Central memory CD8-positive, alpha-beta T cell (primary cell): Measurements from ENCODE around the gene ATG4B.
"Not testable (repeated sequence)": the region's sequence is repeated elsewhere in the genome, so short reads cannot be mapped to it uniquely, and the experiment has no call there.

Experiments used
- ATAC-seq: fragments of 150-1000 bp; cut with Tn5 transposase; replicated peaks from 2 replicates; pipeline ENCODE4 v1.10.0; 2022; ENCODE audit warnings: mild to moderate bottlenecking, moderate FRiP score, moderate number of reproducible peaks; ENCODE audit not compliant: poor library complexity, severe bottlenecking; ENCODE audit errors: extremely low read depth
- DNase-seq, 2 donors: peaks; one replicate each; pipeline ENCODE4 v3.0.0; 2021; ENCODE audit warnings: low spot score in 2 of 2
- H3K27ac Mint-ChIP-seq: one replicate; pipeline ENCODE4 v1.8.0; 2022; ENCODE audit warnings: low read depth, mild to moderate bottlenecking, moderate library complexity, mixed read lengths
- H3K27me3 Mint-ChIP-seq: one replicate; pipeline ENCODE4 v1.8.0; 2022; ENCODE audit warnings: mixed read lengths
- H3K36me3 Mint-ChIP-seq: one replicate; pipeline ENCODE4 v1.8.0; 2022; ENCODE audit warnings: mild to moderate bottlenecking, moderate library complexity, mixed read lengths; ENCODE audit not compliant: insufficient read depth
- H3K4me1 Mint-ChIP-seq: one replicate; pipeline ENCODE4 v1.8.0; 2022; ENCODE audit warnings: mixed read lengths
- H3K4me3 Mint-ChIP-seq: one replicate; pipeline ENCODE4 v1.8.0; 2022; ENCODE audit warnings: mild to moderate bottlenecking, moderate library complexity, mixed read lengths
- H3K9me3 Mint-ChIP-seq: one replicate; pipeline ENCODE4 v1.8.0; 2022; ENCODE audit warnings: mixed read lengths

ATG4B gene

DNA sequence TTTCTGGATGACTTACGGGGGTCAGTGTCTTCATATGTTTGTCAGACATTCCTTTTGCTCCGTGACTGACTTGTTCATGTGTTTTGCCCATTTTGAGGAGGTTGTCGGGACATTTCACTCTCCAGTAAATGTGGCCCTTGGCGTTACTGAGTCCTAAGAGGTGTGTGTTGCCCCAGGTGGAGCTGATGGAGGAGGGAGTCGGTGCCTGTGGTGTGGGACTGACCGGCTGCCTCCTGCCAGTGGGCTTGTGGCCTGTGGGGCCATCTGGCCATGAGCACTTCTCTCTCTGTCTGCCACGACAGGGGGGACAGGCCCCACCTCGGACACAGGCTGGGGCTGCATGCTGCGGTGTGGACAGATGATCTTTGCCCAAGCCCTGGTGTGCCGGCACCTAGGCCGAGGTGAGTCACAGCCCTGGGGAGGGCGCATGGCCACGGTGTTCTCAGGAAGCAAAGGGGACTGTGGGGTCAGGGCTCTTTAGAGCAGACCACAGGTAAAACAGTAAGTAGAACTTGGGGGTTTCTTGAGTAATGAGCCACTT lies 15.8 kb downstream of the ATG4B start:
- no peak for ATAC-seq
- no peaks in the 10 kb centered on the region for H3K27me3 Mint-ChIP-seq
- no peaks in the 10 kb centered on the region for H3K9me3 Mint-ChIP-seq
- peaks cover 6% of the 10 kb centered on the region for H3K4me1 Mint-ChIP-seq
- DNase-seq = no peak
- H3K4me3 Mint-ChIP-seq = no peak overlapping the region
- peaks cover 40% of the 10 kb centered on the region for H3K36me3 Mint-ChIP-seq
- H3K27ac Mint-ChIP-seq = peak overlapping the region; percentile 61

DNA sequence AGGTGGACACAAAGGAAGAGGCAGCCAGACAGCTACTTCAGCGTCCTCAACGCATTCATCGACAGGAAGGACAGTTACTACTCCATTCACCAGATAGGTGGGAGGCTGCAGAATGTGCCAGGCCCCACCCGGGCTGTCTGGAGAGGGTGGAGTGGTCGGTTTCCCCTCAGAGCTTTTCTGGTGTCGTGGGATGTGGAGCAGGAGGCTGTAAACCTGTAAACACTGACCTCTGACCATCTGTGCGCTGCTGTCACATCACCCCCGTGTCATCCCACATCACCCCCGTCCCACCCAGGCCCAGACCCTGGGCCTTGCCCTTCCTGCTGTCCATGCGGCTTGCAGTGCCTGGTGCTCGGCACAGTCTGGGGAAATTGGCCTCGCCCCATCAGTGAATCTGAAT lies 17.1 kb downstream of the ATG4B start:
- H3K27me3 Mint-ChIP-seq = no peaks in the 10 kb centered on the region
- ATAC-seq = no peak
- H3K36me3 Mint-ChIP-seq = peaks cover 45% of the 10 kb centered on the region
- H3K4me1 Mint-ChIP-seq = no peaks in the 10 kb centered on the region
- no peak for DNase-seq
- no peak overlapping the region for H3K4me3 Mint-ChIP-seq
- H3K9me3 Mint-ChIP-seq = no peaks in the 10 kb centered on the region
- H3K27ac Mint-ChIP-seq = peak overlapping the region; percentile 62

DNA sequence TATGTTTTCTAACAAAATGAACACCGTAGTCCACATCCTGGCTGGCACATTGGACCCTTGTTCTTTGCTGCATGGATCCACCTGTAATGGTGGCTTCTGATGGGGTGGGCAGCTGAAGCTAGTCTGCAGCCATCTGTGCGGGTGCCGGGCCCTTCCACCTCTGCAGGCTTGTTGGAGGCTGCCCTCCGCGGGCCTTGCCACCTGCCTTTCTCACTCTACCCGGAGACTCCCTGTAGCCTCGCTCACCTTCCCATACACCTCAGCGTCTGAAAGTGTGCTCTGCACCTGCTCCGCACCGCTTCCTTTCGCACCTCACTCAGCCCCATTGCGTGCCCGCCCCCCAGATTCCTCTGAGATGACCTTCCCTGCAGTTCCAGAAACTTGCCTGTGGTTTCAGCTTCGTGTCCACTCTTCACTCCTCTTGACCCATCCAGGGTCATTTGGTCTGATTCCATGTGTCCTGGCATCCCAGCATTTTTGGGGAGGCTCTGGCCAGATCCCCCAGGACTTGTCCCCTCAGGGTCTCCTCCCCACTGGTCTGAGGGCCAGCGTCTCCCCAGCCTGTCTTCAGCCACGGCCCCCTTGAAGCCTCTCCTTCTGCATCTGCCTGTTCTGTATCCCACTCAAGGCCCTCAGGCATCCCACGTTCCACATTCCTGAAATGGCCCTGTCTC lies 18.2 kb downstream of the ATG4B start:
- ATAC-seq (no peak), DNase-seq (no peak)
- no peak overlapping the region for H3K4me3 Mint-ChIP-seq
- no peaks in the 10 kb centered on the region for H3K9me3 Mint-ChIP-seq
- H3K27me3 Mint-ChIP-seq = no peaks in the 10 kb centered on the region
- H3K36me3 Mint-ChIP-seq = peaks cover 54% of the 10 kb centered on the region
- peak overlapping the region; percentile 62 for H3K27ac Mint-ChIP-seq
- H3K4me1 Mint-ChIP-seq = no peaks in the 10 kb centered on the region

DNA sequence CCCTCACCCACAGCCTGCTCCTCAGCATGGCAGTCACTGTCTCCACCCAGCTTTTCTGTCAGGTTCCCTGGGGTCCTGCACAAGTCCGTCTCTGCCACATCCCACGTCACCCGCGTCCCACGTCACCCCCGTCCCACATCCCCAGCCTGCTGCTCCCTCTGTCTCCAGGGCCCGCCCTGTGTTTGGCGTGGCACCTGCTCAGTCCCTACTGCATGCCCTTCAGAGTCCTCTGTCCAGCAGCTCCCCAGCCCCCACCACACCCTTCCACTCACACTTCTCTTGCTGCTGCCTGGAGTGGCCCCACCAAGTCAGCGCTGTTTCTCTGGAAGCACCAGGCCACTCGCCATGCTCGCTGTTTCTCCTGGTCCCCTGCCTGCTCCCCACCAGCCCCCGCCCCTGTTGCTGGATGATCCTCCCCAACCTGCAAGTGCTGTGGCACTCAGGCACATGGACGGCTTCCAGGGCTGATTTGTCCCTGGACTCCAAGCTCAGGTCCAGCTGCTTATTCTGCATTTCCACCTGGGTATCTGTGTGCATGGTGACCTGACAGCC lies 18.8 kb downstream of the ATG4B start:
- no peaks in the 10 kb centered on the region for H3K27me3 Mint-ChIP-seq
- no peaks in the 10 kb centered on the region for H3K4me1 Mint-ChIP-seq
- H3K27ac Mint-ChIP-seq = no peak overlapping the region
- H3K9me3 Mint-ChIP-seq = no peaks in the 10 kb centered on the region
- DNase-seq (no peak), ATAC-seq (no peak)
- peaks cover 54% of the 10 kb centered on the region for H3K36me3 Mint-ChIP-seq
- H3K4me3 Mint-ChIP-seq = no peak overlapping the region

DNA sequence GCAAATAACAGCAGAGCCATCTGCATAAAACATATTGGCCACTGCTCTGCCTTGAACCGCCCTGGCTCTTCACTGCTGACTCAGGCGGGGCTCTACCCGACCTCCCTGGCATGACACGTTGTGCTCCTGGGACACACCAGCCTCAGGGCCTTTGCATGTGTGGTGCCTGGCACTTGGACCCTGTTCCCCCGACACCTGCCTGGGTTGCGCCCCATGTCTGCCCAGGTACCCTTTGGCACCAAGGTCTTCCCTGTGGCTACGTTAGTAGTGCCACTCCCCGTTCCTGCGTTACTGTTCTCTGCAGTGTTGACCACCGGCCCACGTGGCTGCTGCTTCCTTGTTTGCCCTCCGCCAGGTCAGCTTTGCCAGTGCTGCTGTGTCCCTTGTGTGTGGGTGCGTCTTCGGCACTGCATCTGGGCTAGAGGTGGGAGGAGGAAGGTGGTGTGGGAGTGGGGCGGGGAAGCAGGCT lies 20.3 kb downstream of the ATG4B start:
- H3K36me3 Mint-ChIP-seq = peaks cover 52% of the 10 kb centered on the region
- no peak for DNase-seq
- H3K4me1 Mint-ChIP-seq = no peaks in the 10 kb centered on the region
- no peak overlapping the region for H3K4me3 Mint-ChIP-seq
- H3K9me3 Mint-ChIP-seq = no peaks in the 10 kb centered on the region
- H3K27ac Mint-ChIP-seq = peak overlapping the region; percentile 56
- H3K27me3 Mint-ChIP-seq = no peaks in the 10 kb centered on the region
- ATAC-seq = no peak

DNA sequence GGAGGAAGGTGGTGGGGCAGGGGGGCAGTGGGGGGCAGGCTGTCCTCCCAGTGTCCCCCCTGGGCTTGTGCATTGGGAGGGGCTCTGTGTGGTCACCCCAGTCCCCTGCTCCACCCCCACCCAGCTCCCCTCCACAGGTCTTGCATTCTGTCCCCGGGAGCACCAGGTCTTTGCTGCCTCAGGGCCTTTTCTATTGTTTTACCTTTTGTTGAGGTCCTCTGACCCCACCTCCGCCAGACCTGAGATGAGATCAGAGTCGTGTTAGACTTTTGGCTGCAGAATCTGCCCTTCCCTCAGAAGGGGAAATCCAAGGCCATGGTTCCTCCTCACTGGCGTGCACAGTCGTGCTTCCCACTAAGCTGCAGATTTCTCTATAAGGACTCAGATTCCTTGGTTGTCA lies 20.8 kb downstream of the ATG4B start:
- Mint-ChIP-seq H3K4me1 (no peaks in the 10 kb centered on the region), H3K27me3 (no peaks in the 10 kb centered on the region), H3K27ac (no peak overlapping the region), H3K36me3 (peaks cover 52% of the 10 kb centered on the region), H3K4me3 (no peak overlapping the region), H3K9me3 (no peaks in the 10 kb centered on the region)
- ATAC-seq = no peak
- DNase-seq = no peak

DNA sequence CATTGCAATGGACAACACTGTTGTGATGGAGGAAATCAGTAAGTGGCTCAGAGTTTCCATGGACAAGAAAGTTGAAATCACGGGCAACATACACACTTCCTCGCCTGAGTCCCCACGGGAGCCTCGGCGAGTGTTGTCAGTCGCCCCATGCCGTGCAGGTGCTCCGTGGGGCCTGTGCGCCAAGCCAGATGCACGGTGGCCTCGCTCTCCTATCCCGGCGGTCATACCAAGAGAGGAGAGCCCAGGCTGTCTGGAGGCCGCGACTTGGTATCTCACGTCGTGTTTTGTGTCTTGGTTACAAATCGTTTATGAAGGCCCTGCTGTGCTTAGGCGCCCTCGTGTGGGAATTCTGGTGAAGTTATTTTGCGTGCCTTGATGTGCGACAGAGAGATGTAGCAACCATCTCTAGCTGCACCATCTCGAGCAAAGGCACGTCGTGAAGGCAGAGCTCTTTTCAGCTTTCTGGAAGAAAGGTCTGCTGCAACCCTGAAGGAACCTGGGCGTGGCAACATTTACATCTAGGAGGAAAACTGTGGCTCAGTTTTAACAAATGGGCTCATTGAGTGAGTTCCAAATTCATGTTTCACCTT lies 21.8 kb downstream of the ATG4B start:
- H3K36me3 Mint-ChIP-seq = peaks cover 44% of the 10 kb centered on the region
- DNase-seq = no peak
- no peak for ATAC-seq

DNA sequence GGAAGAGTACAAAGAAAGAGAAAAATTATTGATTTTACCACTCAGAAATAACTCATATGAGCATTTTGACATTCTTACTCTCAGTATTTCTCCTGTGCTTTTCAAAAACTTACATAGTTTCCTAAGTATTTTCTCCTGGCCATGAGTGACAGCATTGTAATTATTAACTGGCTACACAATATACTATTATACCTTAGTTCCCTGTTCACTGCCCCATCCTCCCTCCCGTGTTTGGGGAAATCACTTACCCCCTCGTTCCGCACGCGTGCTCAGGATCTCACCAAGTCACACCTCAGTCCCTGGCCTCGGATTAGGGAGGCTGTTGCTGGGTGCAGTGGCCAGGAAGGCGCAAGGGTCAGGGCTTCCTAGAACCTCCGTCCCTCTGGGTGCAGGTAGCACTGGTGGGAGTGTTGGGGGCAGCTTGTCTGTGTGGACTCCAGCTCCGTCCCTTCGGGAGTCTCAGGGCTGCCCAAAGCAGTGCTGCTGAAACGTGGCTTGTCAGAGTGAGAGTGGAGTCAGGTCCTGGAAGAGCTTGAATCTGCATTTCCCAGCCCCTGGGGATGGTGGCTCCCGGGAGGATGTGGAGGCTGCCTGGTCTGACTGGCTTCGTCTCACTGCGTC lies 23.2 kb downstream of the ATG4B start:
- H3K27ac Mint-ChIP-seq = no peak overlapping the region
- H3K4me3 Mint-ChIP-seq = no peak overlapping the region

More for the DNA sequence above, 21.8 kb downstream of the ATG4B start:
- Mint-ChIP-seq H3K4me3 (no peak overlapping the region), H3K4me1 (no peaks in the 10 kb centered on the region), H3K27me3 (no peaks in the 10 kb centered on the region), H3K9me3 (no peaks in the 10 kb centered on the region), H3K27ac (no peak overlapping the region)

DNA sequence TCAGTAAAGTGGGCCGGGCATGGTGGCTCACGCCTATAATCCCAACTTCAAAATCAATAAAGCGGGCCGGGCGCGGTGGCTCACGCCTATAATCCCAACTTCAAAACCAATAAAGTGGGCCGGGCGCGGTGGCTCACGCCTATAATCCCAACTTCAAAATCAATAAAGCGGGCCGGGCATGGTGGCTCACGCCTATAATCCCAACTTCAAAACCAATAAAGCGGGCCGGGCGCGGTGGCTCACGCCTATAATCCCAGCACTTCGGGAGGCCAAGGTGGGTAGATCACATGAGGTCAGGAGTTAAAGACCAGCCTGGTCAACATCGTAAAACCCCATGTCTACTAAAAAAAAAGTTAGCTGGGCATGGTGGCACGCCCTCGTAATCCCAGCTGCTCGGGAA lies 25.2 kb downstream of the ATG4B start:
- not testable (repeated sequence) for H3K27ac Mint-ChIP-seq, H3K9me3 Mint-ChIP-seq, H3K4me1 Mint-ChIP-seq, DNase-seq, ATAC-seq, H3K4me3 Mint-ChIP-seq, H3K27me3 Mint-ChIP-seq
- peaks cover 30% of the 10 kb centered on the region for H3K36me3 Mint-ChIP-seq

More for the DNA sequence above, 23.2 kb downstream of the ATG4B start:
- peaks cover 33% of the 10 kb centered on the region for H3K36me3 Mint-ChIP-seq
- H3K4me1 Mint-ChIP-seq = no peaks in the 10 kb centered on the region
- DNase-seq (no peak), ATAC-seq (no peak)
- H3K9me3 Mint-ChIP-seq = no peaks in the 10 kb centered on the region
- H3K27me3 Mint-ChIP-seq = no peaks in the 10 kb centered on the region

DNA sequence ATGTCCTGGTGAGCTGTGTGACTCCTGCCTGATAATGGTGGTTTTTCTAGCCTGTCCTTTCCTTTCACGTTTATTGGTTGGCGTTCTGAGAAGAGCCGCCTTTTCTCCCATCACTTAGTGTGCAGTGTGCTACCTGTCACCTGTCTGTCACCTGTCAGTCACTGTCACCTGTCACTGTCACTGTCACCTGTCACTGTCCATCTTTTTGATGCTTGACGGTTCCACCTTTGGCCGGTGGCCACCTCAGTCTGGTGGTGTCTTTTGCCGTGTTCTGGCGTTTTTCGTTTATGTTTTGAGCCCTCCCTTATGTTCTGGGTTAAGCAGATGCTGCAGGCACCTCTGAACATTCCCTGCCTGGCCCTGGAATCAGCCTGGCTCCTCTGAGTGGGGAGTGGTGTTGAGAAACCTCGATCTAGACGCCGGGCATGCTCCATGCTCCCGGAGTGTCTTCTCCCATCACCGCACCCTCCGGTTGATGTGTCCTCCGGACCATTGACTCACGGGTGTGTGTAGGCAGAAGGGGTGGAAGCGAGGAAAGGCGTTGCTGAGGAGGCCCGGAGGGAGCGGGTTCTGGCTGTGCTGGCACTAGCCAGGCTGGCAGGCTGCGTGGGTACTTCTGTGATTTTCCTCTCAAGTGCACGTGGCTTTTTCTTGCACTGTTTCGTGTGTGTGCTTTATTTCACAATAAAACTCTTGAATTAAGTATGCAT lies 28.4 kb downstream of the ATG4B start:
- no peak for ATAC-seq
- no peak overlapping the region for H3K4me3 Mint-ChIP-seq
- H3K27ac Mint-ChIP-seq = no peak overlapping the region
- H3K9me3 Mint-ChIP-seq = no peaks in the 10 kb centered on the region
- H3K27me3 Mint-ChIP-seq = no peaks in the 10 kb centered on the region
- H3K4me1 Mint-ChIP-seq = no peaks in the 10 kb centered on the region
- DNase-seq = no peak
- peaks cover 19% of the 10 kb centered on the region for H3K36me3 Mint-ChIP-seq

DNA sequence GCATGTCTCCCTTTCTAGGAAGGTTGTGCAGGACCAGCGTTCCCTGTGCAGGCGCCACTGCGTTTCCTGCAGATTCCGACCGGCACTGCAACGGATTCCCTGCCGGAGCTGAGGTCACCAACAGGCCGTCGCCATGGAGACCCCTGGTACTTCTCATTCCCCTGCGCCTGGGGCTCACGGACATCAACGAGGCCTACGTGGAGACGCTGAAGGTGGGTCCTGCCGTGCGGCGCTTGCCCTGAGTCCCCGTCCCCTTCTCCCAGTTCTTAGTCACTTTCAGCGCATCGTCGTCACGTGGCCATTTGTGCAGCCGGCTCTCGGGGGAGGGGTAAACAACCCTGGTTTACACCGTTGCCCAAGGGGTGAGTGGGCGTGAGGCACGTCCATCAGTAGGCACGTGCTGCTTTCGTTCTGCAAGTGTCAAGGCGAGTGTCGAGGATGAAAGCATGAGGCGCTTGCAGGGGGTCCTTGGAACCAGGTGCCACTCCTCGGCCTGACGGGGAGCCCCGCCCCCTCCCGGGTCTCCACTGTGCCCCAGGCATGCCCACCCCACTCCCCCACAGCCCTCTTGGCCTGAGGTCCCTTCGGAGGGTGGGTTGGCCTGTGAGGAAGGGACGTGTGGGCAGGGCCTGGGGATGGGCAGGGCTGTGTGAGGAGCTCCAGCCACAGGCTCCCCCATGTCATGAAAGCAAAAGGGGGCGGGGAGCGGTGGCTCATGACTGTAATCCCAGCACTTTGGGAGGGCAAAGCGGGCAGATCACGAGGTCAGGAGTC lies 29.3 kb downstream of the ATG4B start:
- H3K9me3 Mint-ChIP-seq = no peaks in the 10 kb centered on the region
- no peaks in the 10 kb centered on the region for H3K27me3 Mint-ChIP-seq
- H3K4me1 Mint-ChIP-seq = no peaks in the 10 kb centered on the region
- DNase-seq (no peak), ATAC-seq (no peak)
- peaks cover 18% of the 10 kb centered on the region for H3K36me3 Mint-ChIP-seq
- H3K27ac Mint-ChIP-seq = no peak overlapping the region
- no peak overlapping the region for H3K4me3 Mint-ChIP-seq

DNA sequence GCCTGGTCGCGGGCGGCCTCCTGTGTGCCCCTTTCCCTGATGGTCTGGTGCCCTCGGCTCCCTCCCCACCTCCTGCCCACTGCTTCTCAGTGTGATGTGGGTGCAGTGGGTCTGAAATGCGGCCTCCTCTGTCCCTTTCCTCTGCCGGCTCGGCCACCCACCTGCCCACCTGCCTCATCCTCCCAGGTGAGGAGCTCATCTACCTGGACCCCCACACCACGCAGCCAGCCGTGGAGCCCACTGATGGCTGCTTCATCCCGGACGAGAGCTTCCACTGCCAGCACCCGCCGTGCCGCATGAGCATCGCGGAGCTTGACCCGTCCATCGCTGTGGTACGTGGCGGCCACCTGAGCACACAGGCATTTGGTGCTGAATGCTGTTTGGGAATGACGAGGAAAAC lies 30.9 kb downstream of the ATG4B start:
- Mint-ChIP-seq H3K4me1 (no peaks in the 10 kb centered on the region), H3K27ac (no peak overlapping the region), H3K4me3 (no peak overlapping the region), H3K27me3 (no peaks in the 10 kb centered on the region), H3K36me3 (peaks cover 17% of the 10 kb centered on the region), H3K9me3 (no peaks in the 10 kb centered on the region)
- DNase-seq (no peak), ATAC-seq (no peak)
